ENCODE results near the gene MRPS2.
"Not testable (repeated sequence)": the region's sequence is repeated elsewhere in the genome, so short reads cannot be mapped to it uniquely, and the experiment has no call there.

MRPS2 gene

DNA sequence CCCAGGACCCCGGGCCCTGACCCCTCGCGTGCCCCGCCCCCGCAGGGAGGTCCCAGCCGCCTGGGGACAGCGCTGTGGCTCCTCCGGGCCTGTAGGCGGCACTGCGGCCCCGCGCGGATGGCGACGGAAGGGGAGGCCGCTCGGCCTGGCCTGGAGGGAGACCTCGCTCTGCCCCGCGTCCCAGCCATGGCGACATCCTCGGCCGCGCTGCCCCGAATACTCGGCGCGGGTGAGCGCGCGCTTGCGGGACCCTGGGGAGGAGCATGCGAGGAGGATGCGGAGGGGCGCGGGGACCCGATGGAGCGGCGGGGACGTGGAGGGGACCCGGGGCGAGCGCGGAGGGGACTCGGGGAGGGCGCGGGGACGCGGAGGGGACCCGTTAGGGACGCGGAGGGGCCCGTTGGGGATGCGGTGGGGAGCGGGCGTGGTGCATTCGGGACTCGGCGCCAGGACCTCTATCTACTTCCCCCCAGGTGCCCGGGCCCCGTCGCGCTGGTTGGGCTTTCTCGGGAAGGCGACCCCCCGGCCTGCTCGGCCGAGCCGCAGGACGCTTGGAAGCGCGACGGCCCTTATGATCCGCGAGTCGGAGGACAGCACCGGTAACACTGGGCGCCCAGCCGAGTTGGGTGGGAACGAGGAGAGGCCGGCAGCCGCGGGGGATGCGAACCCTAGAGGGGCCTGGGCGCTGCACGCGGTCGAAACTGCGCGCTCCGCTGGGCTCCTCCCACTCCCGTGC lies at the start of gene MRPS2:
MRPS2 (plus strand) TSS at position 158 of the 736 bp plus-strand sequence; CDS start at position 187, 29 bp downstream.
- peak; percentile 90 for DNase-seq (ENCODE audit: low read depth)

DNA sequence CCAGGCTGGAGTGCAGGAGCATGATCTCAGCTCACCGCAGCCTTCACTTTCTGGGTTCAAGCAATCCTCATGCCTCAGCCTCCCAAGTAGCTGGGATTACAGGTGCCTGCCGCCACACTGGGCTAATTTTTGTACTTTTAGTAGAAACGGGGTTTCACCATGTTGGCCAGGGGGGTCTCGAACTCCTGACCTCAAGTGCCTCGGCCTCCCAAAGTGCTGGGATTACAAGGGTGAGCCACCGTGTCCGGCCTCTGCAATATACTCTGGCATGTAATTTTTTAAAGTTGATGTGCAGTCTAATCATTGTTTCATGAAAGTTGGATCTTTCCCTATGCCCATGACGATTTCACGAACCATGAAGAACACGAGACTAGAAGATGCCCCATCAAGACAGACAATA lies 49.5 kb upstream of the MRPS2 start:
- no peak for DNase-seq (ENCODE audit: low read depth)

DNA sequence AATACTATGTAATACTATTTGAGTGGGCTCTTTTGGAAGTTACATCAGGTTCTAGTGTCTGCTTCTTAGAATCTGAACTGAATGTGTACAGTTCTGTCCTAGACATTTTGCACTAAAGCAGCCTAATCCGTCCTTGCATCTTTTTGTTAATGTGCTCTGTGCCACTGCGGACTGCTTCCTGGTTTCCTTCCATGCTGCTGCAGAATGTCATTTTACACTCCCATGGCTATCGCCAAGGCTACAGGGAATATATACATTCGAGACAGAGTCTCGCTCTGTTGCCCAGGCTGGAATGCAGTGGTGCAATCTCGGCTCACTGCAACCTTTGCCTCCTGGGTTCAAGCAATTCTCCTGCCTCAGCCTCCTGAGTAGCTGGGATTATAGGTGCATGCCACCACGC lies 48.6 kb upstream of the MRPS2 start:
- not testable (repeated sequence) for DNase-seq (ENCODE audit: low read depth)

DNA sequence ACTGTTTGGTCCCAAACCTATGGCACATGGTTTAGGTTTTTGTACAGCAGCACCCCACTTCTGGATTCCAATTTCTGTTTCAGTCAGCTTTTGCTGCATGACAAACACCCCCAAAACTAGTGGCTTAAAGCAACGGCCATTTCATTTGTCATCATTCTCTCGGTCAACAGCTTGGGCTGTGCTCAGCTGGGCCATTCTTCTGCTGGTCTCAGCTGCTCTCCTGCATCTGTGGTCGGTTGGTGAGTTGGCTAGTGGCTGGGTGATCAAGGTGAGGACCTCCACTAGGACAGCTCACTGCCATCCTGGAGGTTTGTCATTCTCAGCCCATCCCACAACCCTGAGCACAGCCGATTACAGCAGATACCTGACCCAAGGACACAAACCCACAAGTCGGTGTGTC lies 45.7 kb upstream of the MRPS2 start:
- no peak for DNase-seq (ENCODE audit: low read depth)

DNA sequence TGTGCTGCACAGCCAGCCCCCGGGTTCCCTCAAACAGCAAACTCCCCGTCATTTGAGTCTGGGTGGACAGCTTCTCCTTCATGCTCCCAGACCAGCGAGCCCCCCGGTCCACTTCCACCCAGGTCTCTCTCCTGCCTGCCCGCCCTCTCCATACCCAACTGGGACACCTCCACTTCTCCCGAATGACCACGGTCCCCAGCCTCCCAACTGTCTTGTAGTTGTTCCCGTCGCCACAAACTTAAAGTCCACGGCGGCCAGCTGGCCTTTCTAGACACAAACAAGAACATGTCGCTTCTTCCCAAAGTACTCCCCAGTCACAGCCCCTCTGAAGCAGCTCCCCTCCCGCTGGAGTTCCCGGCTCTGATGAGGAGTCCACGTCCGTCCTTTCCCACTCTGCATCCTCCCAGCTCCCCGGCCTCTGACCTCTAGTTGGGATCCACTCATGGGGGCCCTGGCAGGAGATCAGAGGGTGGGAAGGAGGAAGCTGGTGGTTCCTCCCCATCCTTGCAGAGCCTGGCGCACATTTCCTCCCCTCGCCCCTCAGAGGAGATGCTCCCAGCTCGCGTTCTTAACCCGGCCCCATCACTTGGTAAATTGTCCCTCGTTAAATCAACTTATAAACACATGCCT lies 45.0 kb upstream of the MRPS2 start:
- DNase-seq (ENCODE audit: low read depth): no peak

DNA sequence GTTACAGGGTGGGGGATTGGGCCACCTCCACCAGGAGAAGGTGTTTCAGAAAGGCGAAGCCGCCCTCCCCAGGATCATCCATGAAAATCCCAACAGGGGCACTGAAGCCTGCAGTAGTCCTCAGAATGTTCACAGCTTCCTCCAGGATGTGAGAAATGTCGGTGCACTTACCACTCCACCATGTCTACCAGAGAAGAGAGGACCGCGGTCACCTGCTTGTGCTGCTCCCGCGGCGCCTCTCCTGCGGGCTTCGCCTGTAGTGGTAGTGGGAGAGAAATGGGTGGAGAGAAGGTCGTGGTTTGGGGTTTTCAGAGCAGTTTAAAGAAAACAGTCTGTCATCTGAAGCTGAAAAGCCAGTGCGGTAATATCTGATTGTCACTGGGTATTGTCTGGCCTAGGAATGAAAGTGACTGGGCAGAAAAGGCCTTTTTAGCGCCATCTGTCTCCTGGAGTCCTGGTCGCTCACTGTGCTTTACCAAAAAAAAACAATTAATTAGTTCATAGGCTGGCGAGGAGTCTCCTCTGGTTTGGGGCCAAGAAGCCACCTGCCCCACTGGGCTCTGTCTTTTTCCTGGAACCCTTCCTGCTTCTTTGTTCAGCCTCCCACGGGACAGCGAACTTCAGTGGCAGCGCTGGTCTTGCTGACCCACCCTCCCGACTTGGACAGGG lies 43.9 kb upstream of the MRPS2 start:
- DNase-seq (ENCODE audit: low read depth): no peak

DNA sequence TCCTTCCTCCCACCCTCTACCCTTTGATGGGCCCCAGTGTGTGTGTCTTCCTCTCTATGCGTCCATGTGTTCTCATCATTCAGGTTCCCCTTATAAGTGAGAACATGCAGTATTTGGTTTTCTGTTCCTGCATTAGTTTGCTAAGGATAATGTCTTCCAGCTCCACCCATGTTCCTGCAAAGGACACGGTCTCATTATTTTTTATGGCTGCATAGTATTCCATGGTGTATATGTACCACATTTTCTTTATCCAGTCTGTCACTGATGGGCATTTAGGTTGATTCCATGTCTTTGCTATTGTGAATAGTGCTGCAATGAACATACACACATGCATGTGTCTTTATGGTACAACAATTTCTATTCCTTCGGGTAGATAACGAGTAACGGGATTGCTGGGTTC lies 42.0 kb upstream of the MRPS2 start:
- not testable (repeated sequence) for DNase-seq (ENCODE audit: low read depth)

DNA sequence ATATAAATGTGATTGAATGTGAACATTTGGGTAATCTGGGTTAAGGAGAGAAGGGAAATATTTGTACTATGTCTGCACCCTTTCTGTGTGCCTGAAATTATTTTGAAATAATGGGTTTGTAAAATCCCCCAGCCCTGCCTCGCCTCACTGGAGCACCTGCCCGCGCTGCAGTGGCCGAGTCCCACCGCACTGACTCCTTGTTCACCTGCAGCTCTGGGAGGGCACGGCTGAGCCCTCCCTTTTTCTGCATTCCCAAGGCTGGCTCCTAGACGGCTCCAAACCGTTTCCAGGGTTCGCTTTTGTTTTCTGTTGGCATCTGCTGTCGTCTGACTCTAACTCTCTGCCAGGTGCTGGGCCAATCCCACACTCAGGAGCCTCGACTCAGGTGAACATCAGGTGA lies 38.5 kb upstream of the MRPS2 start:
- DNase-seq (ENCODE audit: low read depth): no peak

DNA sequence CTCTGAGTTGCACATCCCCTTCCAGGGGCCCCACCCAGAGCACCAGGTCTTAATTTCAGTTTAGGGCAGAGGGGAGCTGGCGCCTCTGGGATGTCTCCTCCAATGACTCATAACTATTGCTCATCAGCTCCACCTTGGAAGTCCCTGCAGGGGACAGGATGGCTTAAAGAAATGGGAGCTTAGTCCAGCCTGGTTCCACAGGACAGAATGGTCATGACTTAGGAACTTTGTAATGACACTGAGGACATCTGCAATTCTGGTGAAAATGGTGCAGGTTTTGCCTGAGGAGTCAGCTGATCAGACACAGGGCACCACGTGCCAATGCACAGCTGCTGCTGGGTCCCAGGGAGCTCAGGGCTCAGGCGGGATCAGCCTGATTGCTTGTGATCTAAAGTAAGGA lies 37.3 kb upstream of the MRPS2 start:
- no peak for DNase-seq (ENCODE audit: low read depth)

DNA sequence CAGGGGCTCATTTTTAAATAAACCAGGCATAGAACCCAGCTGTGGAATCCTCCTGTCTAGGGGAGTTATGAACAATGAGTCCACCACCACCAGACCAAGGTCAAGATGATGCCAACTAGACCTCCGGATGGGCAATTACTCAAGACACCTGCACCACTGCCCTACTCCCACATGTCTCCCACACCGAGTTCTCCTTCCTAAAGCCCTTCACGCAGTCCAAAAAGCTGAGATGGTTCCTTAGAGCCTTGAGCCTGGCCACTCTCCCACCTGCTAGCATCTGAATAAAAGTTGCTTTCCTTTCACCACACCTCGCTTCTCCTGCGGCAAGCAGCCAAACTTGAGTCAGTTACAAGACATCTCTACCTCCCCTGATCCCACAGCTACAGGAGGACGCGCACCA lies 36.3 kb upstream of the MRPS2 start:
- DNase-seq (ENCODE audit: low read depth): no peak

DNA sequence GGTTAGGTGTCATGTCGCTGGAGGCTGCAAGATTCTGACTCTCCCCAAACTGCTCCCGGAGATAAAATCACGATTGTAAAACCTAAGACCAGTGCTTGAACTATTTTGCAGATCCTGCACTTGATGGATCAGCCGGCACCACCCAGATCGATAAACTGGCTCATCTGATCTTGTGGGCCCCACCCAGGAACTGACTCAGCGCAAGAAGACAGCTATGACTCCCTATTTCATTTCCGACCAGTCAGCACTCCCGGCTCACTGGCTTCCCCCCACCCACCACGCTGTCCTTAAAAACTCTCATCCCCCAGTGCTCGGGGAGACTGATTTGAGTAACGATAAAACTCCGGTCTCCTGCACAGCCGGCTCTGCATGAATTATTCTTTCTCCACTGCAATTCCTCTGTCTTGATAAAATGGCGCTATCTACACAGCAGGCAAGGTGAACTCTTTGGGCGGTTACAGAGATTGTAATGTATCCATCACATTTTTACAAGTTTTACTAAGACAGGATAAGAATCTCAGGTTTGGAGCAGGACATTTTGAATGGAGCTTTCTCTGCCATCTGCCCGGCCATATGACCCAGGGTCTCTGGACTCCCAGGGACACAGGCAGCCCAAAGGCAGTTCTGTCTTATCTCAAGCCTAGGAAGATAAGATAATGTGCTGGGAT lies 31.5 kb upstream of the MRPS2 start:
- DNase-seq (ENCODE audit: low read depth): no peak

DNA sequence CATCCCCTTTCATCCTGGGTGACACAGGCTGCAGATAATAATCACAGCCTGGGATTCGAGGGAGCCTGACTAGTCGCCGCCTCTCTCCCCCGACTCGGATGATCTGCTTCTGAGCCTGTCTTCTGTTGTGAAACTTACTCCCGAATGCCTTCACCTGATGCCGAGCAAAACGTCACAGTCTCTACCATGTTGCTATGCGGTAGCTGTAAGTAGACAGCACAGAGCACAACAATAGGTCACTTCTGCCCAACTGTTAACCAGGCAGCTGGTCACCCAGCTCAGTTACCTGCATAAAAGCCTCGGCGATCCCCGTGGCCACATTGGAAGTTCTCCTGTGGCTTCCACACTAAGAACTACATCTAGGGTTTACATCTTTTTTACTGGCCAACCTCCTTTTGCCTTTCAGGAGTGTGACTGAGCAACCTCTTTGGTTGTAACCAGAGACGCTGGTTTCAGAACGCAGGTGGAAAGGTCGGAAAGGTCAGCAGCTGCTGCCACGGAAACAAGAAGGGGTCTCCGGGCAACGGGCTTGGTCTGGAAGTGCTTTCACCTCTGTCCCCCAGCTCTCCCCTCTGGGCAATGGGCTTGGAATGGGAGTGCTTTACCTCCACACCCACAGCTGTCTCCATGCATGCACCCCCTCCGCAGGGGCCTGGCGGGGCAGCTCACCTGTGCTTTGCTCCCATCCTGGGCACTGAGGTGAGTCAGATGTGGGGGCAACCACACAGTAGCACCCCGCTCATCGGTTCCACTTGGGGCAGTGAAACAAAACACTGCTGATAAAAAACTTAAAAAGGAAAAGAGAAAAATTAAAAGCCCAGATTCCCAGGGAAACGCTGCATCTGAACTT lies 28.5 kb upstream of the MRPS2 start:
- no peak for DNase-seq (ENCODE audit: low read depth)

DNA sequence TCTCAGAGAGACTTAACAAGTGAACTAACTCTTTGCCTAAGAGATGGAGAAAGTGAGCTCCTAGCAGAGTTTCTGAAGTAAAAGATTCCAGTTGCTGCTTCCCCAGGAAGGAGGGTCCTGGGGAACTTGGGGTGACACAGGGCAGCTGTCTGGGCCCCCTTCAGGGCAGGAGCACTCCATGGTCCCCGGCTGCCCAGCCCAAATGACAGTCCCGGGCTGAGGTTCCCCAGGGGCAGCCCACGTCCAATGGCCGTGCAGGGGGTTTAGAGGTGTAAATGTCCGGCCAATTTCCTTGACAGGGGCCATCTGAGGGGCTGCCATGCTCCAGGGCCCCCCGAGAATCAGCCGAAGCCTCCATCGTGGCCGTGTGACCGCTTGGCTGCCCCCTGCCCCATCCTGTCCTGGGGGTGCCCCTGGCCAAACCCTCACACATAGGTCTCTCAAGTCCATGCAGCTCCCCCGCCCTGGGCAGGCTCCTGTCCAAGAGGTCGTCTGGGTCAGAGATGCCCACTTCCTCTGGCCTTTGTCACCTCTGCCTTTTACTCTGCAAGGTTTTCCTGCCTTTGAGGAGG lies 26.4 kb upstream of the MRPS2 start:
- DNase-seq (ENCODE audit: low read depth): no peak

DNA sequence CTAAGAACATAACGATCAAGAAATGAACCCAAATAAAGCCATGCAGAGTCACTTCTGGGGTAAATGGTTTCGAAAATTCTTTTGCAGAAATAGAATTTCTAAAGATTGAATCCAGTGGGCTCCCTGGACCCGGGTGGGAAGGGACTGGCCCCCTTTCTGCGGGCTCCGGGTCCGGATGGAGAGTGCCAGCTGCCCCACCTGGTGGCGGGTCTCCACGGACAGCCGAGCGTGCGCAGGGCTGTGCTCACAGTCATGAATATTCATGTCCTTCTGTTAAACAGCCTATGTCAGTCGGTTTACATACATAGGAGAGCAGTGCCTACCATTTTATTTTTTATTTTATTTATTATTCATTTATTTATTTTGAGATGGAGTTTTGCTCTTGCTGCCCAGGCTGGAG lies 25.6 kb upstream of the MRPS2 start:
- DNase-seq (ENCODE audit: low read depth): no peak

DNA sequence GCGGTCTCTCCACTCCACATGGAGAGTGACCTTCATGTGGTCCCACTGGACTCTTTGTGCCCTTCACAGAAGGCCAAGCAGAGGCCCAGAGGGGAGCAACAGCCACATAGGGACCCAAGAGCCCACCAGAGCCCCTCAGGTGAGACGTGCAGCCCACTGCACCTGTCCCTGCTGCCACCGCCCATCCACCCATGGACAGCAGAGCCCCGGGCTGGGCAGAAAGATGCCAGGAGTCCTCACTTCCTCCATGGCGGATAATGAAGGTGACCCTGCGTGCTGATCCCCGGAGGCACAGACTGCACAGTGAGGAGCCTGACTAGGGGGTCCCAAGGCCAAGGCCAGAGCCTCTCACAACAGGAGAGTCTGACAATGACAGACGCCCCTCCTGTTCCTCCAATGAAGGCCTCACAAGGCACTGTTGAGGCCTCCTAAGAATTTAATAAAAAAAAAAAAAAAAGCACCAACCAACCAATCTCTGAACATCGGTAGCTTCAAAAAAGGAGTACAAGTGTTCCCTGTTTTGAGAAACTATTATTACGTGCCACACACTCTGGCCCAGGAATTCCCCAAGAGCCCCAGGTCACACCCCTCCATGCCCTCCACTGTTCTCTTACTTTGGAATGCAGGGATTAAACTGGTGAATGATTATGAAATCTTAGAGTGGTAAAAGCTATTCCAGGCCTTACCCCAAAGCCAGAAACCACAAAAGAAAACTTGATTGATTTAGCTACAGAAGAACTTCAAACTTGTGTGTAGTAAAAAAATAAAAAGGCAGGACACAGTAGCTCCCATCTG lies 23.7 kb upstream of the MRPS2 start:
- no peak for DNase-seq (ENCODE audit: low read depth)

DNA sequence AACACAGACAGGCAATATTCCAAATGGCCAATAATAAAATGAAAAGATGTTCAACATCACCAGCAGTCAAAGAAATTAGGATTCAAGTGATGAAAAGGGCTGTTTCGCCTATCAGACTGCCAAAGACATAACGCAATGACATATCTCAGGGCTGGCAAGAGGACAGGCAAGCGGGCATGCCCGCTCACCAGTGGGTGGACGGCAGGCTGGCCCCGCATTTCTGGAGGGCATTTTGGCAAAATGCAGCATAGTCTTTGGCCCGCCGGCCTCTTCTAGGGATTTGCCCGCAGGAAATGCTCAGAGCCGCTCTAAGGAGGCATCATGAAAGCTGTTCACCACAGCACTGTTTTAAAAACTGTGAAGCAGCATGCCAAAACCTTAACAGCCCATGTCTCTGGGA lies 22.3 kb upstream of the MRPS2 start:
- DNase-seq (ENCODE audit: low read depth): peak; percentile 17

DNA sequence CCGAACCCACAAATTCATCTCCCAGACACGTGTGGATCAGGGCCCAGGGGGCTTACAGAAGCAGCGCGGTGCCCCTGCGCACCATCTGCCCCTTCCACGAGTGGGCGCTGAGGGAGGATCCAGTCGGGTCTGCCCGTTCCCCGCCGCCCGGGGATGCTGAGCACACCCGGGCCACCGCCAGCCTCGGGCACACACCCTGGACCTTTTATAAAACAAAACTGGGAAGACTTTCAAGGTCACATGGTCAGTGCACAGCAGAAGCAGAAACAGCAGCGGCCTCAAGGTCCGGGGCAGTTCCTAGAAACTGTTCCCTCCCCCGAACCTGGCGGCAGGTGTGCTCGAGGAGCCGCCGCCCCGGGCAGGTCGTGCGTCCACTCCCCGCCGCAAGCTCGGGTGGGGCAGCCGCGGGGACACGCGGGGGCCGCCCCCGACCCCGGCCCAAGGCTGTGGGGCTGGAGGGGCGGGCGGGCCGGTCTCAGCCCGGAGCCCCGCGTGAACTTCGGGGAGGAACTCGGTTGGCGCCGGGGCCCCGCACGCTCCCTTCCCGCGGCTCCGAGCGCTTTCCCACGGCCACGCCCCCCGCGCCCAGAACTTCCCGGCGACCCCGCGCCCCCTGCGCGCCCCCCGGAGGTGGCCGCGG lies 21.5 kb upstream of the MRPS2 start:
- DNase-seq (ENCODE audit: low read depth): no peak

DNA sequence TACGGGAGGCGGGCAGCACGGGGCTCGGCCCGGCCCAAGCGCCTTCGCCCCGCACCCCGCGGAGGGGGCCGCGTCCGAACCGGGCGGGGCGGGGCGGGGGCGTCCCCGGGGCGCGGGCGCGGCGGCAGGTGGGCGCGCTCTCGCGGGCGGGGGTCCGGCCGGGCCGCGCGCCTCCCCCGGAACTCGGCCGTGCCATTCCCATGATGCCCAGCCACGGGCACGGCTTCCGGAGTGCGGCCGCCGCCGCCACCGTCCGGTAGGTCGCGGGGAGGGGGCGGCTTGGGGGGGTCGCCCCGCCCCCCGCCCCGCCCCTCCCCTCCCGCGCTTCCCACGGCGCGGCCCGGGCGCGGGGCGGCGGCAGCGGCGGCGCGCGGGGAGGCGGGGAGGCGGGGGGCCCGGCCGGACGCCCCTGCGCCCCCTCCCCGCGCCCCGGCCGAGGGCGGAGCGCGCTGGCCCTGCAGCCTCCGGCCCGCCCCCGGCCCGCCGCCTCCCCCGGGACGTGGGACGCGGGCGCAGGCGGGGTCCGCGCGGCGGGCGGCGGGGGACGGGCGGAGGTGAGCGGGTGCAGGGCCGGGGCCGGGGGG lies 20.9 kb upstream of the MRPS2 start, which contains the start of gene PPP1R26:
PPP1R26 (plus strand) TSS at position 314 of the 584 bp plus-strand sequence. CDS start 4,729 bp downstream, outside the sequence.
- DNase-seq (ENCODE audit: low read depth): no peak

DNA sequence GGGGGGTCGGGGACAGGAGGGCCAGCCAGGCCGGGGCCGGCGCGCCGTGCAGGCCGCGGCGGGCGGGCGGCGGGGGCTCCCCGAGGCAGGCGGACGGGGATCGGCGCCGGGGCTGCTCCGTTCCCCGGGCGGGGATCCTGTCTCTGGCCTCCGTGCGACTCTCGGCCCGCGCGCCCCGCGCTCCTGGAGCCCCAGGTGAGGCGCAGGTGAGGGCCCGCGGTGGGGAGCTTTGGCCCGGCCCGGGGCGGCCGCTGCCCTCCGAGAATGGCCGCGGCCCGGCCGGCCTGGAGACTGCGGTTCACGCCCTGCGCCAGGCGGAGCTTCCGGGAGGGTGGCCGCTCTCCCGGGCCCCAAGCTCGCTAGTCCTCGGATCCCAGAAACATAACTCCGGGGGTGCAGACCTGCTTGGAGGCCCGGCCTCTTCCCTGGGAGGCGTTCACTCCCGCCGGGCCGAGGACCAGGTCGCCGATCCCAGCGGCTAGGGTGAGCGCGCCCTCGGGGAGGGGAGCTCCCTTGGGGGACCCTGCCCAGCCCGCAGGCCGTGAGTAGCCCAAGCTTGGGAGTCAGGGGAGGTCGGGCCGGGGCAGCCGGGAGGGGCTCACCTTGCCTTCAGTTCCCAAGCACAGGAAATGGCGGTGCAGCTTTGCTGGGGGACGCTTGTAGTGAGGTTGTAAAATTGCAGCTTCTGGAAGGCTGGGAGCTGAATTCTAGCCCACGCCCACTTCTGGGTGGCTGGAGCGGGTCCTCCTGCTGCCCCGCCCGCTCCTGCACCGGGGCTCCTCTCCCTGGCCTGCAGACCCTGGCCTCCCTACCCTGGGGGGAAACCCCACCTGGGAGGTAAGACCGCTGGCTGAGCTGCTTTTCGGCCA lies 20.2 kb upstream of the MRPS2 start:
- peak; percentile 30 for DNase-seq (ENCODE audit: low read depth)
